ENCODE data around the gene EMP2.
"Not testable (repeated sequence)": the region's sequence is repeated elsewhere in the genome, so short reads cannot be mapped to it uniquely, and the experiment has no call there.

The EMP2 gene

GRCh38 chr16:10579965-10580882 is at the start of gene EMP2:
EMP2 (minus strand) TSS chr16:10580598; CDS start chr16:10547617, 32,981 bp downstream.
- peak; percentile 48 for DNase-seq

- DNase-seq, result peak; percentile 27
Observed at GRCh38 chr16:10629592-10629963, 49.2 kb upstream of the EMP2 start.

GRCh38 chr16:10625595-10626357 is 45.4 kb upstream of the EMP2 start:
- DNase-seq, result peak; percentile 65

GRCh38 chr16:10624527-10624926 is 44.1 kb upstream of the EMP2 start:
- DNase-seq, result no peak

GRCh38 chr16:10623059-10623458 is 42.7 kb upstream of the EMP2 start:
- DNase-seq, result no peak

GRCh38 chr16:10622036-10622921 is 41.9 kb upstream of the EMP2 start:
- peak; percentile 69 for DNase-seq

- not testable (repeated sequence) for DNase-seq
Observed at GRCh38 chr16:10621216-10621949, 41.0 kb upstream of the EMP2 start.

- no peak for DNase-seq
Observed at GRCh38 chr16:10620120-10620519, 39.7 kb upstream of the EMP2 start.

- DNase-seq, result peak; percentile 84
Observed at GRCh38 chr16:10619271-10619849, 39.0 kb upstream of the EMP2 start.

GRCh38 chr16:10618710-10619209 is 38.4 kb upstream of the EMP2 start:
- no peak for DNase-seq

GRCh38 chr16:10617662-10618420 is 37.4 kb upstream of the EMP2 start:
- no peak for DNase-seq

GRCh38 chr16:10616756-10617640 is 36.6 kb upstream of the EMP2 start:
- DNase-seq, result peak; percentile 42

GRCh38 chr16:10616419-10616755 is 36.0 kb upstream of the EMP2 start:
- no peak for DNase-seq

GRCh38 chr16:10614685-10615084 is 34.3 kb upstream of the EMP2 start:
- DNase-seq, result no peak

- peak; percentile 30 for DNase-seq
Observed at GRCh38 chr16:10613785-10614485, 33.5 kb upstream of the EMP2 start.

- no peak for DNase-seq
Observed at GRCh38 chr16:10612649-10613179, 32.3 kb upstream of the EMP2 start.

GRCh38 chr16:10611825-10612342 is 31.5 kb upstream of the EMP2 start:
- no peak for DNase-seq

- DNase-seq, result no peak
Observed at GRCh38 chr16:10610499-10611184, 30.2 kb upstream of the EMP2 start.

All from hematopoietic multipotent progenitor cell treated with erythropoietin and hydrocortisone succinate and interleukin-3 and kit ligand, for 4 days (in vitro differentiated cells).